Mesodermal cell (in vitro differentiated cells): ENCODE results near the gene LENG1.
"Not testable (repeated sequence)": the region's sequence is repeated elsewhere in the genome, so short reads cannot be mapped to it uniquely, and the experiment has no call there.

ENCODE experiments used
- H3K27ac ChIP-seq: 2 replicates; pipeline ENCODE4 v1.7.0; 2013; ENCODE audit warnings: mild to moderate bottlenecking, low read depth, low read length, moderate library complexity; ENCODE audit not compliant: severe bottlenecking
- H3K36me3 ChIP-seq: 2 replicates; pipeline ENCODE4 v1.7.1; 2013; ENCODE audit warnings: mild to moderate bottlenecking, low read length, moderate library complexity; ENCODE audit not compliant: control insufficient read depth, insufficient read depth
- H3K4me1 ChIP-seq: one replicate; pipeline ENCODE4 v1.7.1; 2013; ENCODE audit warnings: mild to moderate bottlenecking, low read length; ENCODE audit not compliant: insufficient read depth, control insufficient read depth, poor library complexity, severe bottlenecking
- H3K4me3 ChIP-seq: 2 replicates; pipeline ENCODE4 v1.7.0; 2013; ENCODE audit warnings: low read length, control low read depth, mild to moderate bottlenecking; ENCODE audit not compliant: insufficient read depth, poor library complexity, severe bottlenecking; ENCODE audit errors: extremely low read depth
- H3K9me3 ChIP-seq: 2 replicates; pipeline ENCODE4 v1.7.1; 2013; ENCODE audit warnings: mild to moderate bottlenecking, low read length, moderate library complexity; ENCODE audit not compliant: control insufficient read depth
- WGBS, 2 experiments: methylation state at CpG; one replicate each; pipeline ENCODE4 v1.1.5; 2013; ENCODE audit warnings: missing lambda C conversion rate in 2 of 2; ENCODE audit not compliant: insufficient coverage in 2 of 2; 5-methylcytosine and 5-hydroxymethylcytosine counted together

The LENG1 gene

DNA sequence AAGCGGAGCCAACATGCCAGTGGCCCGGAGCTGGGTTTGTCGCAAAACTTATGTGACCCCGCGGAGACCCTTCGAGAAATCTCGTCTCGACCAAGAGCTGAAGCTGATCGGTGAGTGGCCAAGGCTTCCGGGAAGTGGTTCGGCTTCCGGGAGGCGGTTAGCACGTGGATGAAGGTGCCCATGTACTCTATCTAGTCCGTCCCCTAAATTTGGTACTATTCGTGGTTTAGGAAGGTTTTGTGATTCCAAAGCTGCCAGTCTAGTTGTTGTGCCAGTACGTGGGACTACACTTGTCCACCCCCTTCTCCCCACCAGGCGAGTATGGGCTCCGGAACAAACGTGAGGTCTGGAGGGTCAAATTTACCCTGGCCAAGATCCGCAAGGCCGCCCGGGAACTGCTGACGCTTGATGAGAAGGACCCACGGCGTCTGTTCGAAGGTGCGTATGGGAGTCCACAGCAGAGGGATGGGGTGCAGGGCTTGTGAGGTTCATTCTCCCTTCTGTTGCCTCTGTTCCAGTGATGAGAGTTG lies 41.7 kb upstream of the LENG1 start:
- H3K36me3 ChIP-seq = peaks cover 58% of the 10 kb centered on the region
- H3K4me3 ChIP-seq = peak overlapping the region; percentile 81
- H3K27ac ChIP-seq = peak overlapping the region; percentile 97
- H3K9me3 ChIP-seq = no peaks in the 10 kb centered on the region
- peaks cover 22% of the 10 kb centered on the region for H3K4me1 ChIP-seq
- WGBS, 2 experiments = 5 to 6% methylated on average over 20 to 21 of the region's 28 CpGs

DNA sequence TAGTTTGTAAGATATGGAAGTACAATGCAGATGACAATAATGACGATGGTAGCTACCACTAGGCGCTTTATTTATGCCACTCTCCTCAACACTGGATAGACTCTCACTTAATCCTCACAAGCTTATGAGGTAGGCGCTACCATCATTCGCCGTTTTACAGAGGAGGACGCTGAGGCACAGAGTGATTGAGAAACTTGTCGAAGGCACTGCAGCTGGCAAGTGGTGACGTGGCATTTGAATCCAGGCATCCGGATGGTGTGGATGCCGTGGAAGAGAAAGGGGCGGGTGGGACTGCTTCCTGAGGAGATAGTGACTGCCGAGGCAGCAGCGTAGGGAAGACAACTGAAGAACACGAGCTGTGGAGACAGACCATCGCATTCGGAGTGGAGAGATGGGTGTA lies 39.9 kb upstream of the LENG1 start:
- H3K4me3 ChIP-seq = no peak overlapping the region
- WGBS, 2 experiments = 96% methylated on average over 13 to 14 of the region's 16 CpGs
- H3K36me3 ChIP-seq = peaks cover 53% of the 10 kb centered on the region

DNA sequence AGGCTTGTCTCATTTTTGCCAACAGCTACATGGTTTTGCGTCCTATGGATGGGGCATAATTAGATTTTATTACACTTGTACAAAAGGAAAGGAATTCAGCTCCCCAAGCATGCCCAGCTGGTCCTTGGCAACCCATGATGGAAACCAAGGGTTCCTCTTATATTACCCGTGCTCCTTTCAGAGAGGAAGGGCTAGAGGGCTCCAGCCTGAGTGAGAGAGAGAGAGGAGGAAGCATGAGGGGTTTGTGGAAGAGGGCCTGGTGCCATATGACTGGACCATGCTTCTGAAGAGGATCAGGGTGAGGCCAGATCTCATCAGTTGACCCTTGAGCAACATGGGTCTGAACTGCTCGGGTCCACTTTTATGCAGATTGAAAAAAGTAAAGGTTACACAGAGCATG lies 37.6 kb upstream of the LENG1 start:
- Histone ChIP-seq H3K4me1 (peaks cover 11% of the 10 kb centered on the region), H3K27ac (no peak overlapping the region), H3K4me3 (no peak overlapping the region), H3K36me3 (peaks cover 52% of the 10 kb centered on the region), H3K9me3 (no peaks in the 10 kb centered on the region)
- WGBS, 2 experiments = 90 to 100% methylated on average over 2 of the region's 3 CpGs

More for the DNA sequence above, 39.9 kb upstream of the LENG1 start:
- Histone ChIP-seq H3K4me1 (peaks cover 19% of the 10 kb centered on the region), H3K9me3 (no peaks in the 10 kb centered on the region), H3K27ac (no peak overlapping the region)

DNA sequence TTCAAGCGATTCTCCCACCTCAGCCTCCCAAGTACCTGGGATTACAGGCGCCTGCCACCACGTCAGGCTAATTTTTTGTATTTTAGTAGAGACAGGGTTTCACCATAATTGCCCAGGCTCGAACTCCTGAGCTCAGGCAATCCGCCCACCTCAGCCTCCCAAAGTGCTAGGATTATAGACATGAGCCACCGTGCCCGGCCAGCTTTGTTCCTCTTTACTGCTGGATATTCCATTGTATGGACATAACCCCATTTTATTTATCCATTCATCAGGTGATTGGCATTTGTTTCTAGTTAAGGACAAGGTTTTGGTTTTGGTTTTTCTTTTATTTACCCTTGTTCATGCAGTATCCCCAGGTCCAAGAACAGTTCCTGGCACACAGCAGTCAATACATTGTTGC lies 37.0 kb upstream of the LENG1 start:
- WGBS, 2 experiments = 92% methylated on average over 4 of the region's 7 CpGs; no CpG with 5 or more reads in 1 of the 2 experiments
- peaks cover 8% of the 10 kb centered on the region for H3K4me1 ChIP-seq
- H3K4me3 ChIP-seq = no peak overlapping the region
- no peaks in the 10 kb centered on the region for H3K9me3 ChIP-seq
- peaks cover 46% of the 10 kb centered on the region for H3K36me3 ChIP-seq
- H3K27ac ChIP-seq = no peak overlapping the region

DNA sequence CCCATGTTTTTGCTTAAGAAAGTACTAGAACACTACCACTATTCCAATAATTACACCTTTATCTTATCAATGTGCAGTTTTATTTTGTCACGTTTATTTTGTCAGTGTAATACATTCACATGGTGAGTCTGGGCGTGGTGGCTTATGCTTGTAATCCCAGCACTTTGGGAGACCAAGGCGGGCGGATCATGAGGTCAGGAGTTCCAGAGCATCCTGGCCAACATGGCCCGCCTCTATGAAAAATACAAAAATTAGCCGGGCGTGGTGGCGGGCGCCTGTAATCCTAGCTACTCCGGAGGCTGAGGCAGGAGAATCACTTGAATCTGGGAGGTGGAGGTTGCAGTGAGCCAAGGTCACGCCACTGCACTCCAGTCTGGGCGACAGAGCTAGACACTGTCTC lies 34.9 kb upstream of the LENG1 start:
- 90 to 97% methylated on average over 10 to 12 of the region's 12 CpGs for WGBS, 2 experiments
- not testable (repeated sequence) for H3K4me1 ChIP-seq, H3K9me3 ChIP-seq, H3K4me3 ChIP-seq, H3K27ac ChIP-seq
- peaks cover 41% of the 10 kb centered on the region for H3K36me3 ChIP-seq

DNA sequence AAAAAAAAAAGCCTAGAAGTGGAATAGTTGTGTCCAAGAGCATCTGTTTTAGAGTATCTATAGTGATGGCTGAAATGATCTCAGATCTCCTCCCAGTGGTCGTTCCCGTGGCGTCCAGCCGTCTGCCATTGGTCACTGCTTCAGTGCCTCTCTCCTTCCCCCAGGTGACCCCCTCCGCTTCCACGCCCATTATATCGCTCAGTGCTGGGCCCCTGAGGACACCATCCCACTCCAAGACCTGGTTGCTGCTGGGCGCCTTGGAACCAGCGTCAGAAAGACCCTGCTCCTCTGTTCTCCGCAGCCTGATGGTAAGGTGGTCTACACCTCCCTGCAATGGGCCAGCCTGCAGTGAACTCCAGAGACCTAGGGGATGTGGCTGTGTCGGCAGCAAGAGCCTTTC lies 33.5 kb upstream of the LENG1 start:
- Histone ChIP-seq H3K4me1 (peaks cover 8% of the 10 kb centered on the region), H3K36me3 (peaks cover 44% of the 10 kb centered on the region), H3K27ac (no peak overlapping the region), H3K9me3 (no peaks in the 10 kb centered on the region), H3K4me3 (no peak overlapping the region)
- WGBS, 2 experiments = 91 to 97% methylated on average over 5 to 11 of the region's 11 CpGs

DNA sequence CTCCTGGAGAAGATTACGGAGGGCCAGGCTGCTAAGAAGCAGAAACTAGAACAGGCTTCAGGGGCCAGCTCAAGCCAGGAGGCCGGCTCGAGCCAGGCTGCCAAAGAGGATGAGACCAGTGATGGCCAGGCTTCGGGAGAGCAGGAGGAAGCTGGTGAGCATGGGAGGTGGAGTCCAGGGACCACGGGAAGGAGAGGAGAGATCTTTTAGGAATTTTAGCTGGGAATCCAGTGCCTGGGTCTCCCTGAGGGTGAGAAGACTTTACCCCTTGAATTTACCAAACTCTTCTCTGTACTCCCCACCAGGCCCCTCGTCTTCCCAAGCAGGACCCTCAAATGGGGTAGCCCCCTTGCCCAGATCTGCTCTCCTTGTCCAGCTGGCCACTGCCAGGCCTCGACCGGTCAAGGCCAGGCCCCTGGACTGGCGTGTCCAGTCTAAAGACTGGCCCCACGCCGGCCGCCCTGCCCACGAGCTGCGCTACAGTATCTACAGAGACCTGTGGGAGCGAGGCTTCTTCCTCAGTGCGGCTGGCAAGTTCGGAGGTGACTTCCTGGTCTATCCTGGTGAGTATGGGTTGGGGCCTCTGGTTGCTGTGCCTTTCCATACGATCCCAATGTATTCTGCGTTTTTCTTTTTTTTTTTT lies 32.4 kb upstream of the LENG1 start:
- H3K4me3 ChIP-seq = peak overlapping the region; percentile 70
- no peaks in the 10 kb centered on the region for H3K9me3 ChIP-seq
- 66 to 68% methylated on average over 13 to 16 of the region's 19 CpGs for WGBS, 2 experiments
- H3K36me3 ChIP-seq = peaks cover 47% of the 10 kb centered on the region
- H3K27ac ChIP-seq = peak overlapping the region; percentile 99
- H3K4me1 ChIP-seq = peaks cover 17% of the 10 kb centered on the region

DNA sequence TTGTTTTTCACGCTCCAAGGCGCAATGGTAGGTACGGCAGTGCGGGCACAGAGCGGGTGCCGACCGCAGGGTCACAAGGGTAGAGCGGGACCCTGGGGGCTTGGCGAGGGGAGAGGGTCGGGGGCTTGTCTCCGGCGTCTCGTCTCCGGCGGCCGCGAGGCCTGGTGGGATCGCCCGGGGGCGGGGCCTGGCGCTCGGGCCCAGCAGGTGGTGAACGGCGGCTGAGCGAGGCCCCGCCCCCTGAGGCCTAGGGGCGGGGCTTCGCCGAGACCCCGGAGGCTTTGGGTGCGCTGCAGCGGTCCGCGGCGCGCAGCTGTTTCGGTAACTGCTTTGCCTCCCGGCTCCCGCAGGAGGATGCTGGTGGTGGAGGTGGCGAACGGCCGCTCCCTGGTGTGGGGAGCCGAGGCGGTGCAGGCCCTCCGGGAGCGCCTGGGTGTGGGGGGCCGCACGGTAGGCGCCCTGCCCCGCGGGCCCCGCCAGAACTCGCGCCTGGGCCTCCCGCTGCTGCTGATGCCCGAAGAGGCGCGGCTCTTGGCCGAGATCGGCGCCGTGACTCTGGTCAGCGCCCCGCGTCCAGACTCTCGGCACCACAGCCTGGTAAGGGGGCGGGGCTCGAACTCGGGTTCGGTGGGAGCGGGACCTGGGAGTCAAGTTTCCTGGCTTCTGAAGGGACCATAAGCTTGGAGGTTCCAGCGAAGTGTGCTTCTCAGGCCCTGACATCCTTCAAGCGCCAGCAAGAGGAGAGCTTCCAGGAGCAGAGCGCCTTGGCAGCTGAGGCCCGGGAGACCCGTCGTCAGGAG lies 31.7 kb upstream of the LENG1 start, which contains the start of gene TSEN34:
Gene TSEN34, plus strand, starts transcription at position 298 of the 800 bp plus-strand sequence. Its CDS starts 57 bp downstream, at position 355.
- peaks cover 55% of the 10 kb centered on the region for H3K36me3 ChIP-seq
- 0 to 1% methylated on average over 44 to 58 of the region's 77 CpGs for WGBS, 2 experiments

DNA sequence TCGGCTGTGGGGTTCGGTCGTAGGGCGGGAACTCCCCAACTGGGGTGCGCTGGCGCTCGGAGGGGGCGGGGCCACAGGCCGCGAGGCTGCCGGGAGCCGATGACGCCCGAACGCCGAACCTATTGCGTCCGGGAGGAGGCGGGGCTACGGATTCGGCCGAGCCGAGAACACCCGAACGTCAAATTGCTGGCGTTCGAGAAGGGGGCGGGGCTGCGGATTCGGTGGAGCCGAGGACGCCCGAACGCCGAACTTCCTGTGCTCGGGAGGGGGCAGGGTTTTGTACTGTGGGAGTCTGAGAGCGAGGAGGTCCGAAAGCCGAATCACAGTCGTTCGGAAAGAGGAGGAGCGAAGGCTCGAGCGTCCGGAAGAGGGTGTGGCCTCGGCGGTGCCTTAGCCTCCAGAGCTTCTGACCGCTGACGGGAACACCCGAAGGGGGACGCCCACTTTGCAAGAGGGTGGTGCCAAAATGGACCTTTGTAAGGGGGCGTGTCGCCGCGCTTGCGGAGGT lies 31.0 kb upstream of the LENG1 start:
- Histone ChIP-seq H3K36me3 (peaks cover 54% of the 10 kb centered on the region), H3K4me3 (peak overlapping the region; percentile 70), H3K4me1 (peaks cover 17% of the 10 kb centered on the region), H3K9me3 (no peaks in the 10 kb centered on the region), H3K27ac (peak overlapping the region; percentile 99)
- 0 to 2% methylated on average over 47 to 53 of the region's 56 CpGs for WGBS, 2 experiments

More for the DNA sequence above, 31.7 kb upstream of the LENG1 start, which contains the start of gene TSEN34:
- Histone ChIP-seq H3K4me1 (peaks cover 17% of the 10 kb centered on the region), H3K9me3 (no peaks in the 10 kb centered on the region), H3K27ac (peak within 1 kb of the TSS; percentile 99), H3K4me3 (peak within 1 kb of the TSS; percentile 70)

DNA sequence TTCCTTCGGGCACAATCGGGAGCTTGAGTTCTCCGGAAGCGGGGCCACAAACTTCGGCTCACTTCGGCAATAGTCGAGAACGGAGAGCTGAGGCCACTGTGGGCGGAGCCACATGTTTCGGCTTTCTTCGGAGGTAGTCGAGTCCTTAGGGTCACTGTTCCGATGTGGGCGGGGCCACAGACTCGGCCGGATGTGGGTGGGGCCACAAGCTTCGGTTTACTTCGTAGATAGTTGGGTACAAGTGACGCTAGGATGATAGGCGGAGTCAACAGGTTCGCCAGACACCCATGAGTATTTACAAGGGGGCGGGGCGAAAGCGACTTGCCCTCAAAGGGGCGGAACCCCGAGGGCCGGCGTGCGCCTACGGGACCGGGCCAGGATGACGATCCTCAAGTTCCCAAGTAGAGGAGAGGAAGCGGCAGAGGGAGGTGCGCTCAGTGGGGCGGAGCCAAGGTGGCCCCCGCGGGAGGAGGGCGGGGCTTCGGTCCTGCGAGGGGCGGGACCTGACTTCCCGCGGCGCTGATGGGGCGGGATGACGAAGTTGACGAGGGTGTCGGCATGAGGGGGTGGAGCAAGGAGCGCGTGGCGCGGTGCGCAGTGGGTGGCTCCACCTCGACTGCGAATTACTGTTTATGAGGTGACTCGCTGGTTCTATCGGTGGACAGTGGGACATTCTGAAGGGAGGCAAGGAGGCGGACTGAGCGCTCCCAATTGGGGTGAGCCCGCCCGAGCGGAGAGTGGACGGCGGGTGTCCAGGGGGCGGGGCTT lies 30.4 kb upstream of the LENG1 start:
- H3K27ac ChIP-seq = peak overlapping the region; percentile 99
- H3K4me1 ChIP-seq = peaks cover 17% of the 10 kb centered on the region
- peak overlapping the region; percentile 86 for H3K4me3 ChIP-seq
- WGBS, 2 experiments = 0% methylated on average over 48 to 65 of the region's 65 CpGs
- no peaks in the 10 kb centered on the region for H3K9me3 ChIP-seq
- H3K36me3 ChIP-seq = peaks cover 54% of the 10 kb centered on the region
